Urothelium cell line (cell line): ENCODE measurements around the gene TRIM9.
"Not testable (repeated sequence)": the region's sequence is repeated elsewhere in the genome, so short reads cannot be mapped to it uniquely, and the experiment has no call there.

ENCODE experiments used
- DNase-seq: peaks from one replicate; pipeline ENCODE4 v3.0.0; 2011; ENCODE audit warnings: low spot score, mixed read lengths
- FAIRE-seq: peaks from 2 replicates; lab custom pipeline; 2011; peaks lifted over from hg19 to GRCh38; lab: Jason Lieb, UNC

Gene TRIM9

DNA sequence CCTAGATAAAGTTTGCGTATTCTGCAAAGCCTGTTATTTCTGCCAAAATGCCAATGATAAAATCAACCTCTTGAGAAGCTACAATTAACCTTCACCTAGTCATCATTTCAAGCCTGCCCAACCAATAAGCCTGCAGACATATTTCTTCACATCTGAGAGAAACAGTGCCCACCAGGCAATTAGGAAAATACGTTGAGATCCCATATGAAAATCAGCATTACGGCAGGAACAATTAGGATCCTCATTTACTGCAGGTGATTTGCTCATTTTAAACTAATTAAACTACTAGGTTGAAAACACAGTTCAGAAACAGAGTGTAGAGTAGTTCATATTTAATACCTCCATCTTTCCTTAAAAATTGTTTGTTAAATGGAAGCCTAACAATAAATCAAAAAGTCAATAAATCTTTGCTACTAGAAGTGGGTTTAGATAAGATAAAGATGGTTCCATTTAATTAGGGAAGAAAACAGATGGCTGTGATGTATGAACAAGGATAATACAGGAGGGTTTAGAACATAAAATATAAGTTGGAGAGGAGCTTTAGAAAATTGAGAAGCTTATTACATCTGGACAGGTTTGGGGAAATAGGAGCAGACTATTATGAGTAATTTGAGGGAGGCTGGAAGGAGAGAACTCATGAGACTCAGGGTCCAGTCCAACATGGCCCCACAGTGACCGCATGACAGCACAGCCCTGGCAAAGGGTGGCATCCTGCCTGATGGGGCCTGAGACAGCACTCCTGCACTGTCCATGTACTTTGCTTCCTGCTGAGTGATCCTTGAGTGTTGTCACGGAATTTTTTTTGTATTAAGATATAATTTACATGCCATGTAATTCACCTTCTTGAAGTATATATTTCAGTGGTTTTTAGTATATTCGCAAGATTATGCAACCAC lies 123.8 kb downstream of the TRIM9 start:
- FAIRE-seq (no peak), DNase-seq (no peak)

DNA sequence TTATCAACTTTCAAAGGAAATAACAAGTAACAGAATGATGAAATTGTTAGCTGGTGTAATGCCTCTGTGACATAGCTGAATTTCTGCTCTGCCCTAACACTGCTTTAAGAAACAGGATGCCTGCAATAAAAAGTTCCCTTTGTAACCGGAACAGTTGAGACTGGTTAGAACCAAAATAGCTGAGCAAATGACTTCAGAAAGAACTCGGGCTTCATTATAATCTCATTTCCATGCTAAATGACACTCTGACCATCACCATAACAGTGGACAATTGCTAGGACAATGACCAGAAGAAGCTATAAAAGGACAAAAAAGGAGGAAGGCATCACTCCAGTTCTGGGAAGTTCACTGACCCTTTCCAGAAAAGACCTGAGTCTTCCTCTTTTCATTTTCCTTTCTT lies 127.1 kb downstream of the TRIM9 start:
- DNase-seq (no peak), FAIRE-seq (no peak)

DNA sequence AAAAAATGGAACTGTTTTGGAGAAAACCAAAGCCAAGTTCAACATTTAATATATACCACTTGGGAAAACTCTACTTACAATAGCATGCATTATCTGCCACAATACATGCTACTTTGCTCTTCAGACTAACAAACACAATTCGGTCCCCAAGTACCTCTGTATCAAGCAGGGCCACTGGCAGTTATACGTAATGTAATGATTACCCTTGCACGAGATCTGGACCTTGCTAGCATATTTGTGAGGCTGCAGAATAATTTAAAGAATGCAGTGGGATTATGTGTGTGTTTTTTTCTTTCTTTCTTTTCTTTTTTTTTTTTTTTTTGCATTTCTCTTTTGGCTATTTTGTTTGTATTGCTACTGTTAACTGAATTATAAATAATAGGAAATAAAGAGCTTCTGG lies 127.8 kb downstream of the TRIM9 start:
- DNase-seq: no peak
- no peak for FAIRE-seq

DNA sequence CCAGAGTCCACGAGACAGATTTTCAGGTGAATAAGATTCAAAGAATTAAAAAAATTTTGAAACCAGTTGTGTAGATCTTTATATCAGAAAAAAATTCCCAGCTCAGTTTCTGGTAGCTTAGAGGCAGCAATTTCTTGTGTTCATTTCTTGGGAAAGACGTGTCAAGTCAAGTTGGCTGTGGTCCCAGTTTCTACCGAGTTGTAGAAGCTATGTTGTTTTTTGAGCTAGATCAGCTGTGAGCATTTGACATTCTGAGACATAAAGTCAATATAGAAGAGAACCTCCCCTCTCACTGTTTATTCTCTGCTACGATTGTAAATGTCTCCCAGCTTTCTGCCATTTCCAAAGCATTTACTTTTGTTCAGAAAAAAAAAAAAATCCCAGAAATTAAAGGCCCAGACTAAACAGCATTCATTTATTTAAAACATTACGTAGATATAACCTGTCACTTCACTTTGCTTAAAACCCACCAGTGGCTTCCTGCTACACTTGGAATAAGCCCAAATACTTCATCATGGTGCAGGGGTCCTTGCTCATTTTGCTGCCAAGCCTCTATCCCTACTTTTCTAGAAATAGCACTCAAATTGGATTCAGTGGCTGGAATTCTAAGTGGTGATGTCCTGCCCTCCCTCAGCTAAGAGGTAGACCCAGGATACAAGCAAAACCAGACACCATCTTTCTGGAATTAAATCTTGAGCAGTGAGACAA lies 130.1 kb downstream of the TRIM9 start:
- DNase-seq: peak; percentile 50

DNA sequence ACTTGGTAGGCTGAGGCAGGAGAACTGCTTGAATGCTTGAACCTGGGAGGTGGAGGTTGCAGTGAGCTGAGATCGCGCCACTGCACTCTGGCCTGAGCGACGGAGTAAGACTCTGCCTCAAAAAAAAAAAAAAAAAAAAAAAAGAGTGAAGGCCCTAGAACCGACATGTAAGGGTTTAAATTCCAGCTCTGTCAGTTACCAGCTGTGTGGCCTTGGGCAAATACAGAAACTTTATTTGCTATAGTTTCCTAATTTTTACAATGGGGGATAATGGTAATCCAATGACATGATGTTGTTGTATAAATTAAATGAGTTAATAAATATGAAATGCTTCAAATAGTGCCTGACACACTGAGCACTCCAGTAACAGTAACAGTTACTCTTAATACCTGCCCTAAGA lies 131.0 kb downstream of the TRIM9 start:
- FAIRE-seq (no peak), DNase-seq (no peak)

More for the DNA sequence above, 130.1 kb downstream of the TRIM9 start:
- no peak for FAIRE-seq

DNA sequence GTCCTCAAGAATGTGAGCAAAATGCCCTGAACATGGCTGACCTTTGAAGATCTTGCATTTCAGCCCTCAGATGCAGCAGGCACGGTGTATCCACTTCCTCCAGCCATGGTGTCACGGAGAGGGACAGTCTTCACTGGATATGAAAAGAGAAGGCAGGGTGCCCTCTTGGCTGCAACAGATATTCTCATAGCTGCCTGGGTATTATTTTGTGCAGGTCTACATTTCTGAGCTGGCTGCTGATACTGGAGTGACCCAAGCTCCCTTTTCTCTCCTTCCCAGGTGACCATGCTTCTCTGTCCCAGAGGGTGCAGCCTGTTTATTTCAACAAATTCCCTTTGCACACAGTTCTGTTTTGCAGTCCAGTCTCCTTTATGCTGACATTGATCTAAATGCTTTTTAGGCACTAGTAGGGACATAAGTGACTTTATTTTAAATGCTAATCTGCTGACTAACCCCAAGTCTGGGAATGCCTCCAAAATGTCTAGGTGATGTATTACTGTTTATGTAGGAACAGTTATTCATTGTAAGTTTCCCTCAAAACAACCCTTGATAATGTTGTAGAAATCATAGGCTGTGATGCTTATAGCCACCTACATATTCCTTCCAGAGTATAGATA lies 133.2 kb downstream of the TRIM9 start:
- DNase-seq (peak; percentile 50), FAIRE-seq (peak; percentile 94)

DNA sequence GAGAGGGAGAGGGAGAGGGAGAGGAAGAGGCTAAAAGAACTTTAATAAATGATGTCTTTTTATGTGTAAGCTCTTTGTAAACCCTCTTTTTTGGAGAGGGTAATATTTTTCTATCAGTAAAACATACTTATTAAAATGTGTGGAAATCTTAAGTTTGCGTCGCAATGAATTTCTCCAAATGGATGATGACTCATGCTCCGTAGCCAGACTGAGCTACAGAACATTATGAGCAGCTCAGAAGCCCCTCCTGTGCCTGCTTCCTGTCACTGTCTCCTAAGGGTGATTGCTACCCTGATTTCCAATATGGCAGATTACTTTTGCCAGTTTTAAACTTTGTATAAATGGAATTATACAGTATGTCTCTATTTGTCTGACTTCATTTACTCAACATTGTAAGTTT lies 137.6 kb downstream of the TRIM9 start:
- FAIRE-seq (peak; percentile 77), DNase-seq (peak; percentile 86)

DNA sequence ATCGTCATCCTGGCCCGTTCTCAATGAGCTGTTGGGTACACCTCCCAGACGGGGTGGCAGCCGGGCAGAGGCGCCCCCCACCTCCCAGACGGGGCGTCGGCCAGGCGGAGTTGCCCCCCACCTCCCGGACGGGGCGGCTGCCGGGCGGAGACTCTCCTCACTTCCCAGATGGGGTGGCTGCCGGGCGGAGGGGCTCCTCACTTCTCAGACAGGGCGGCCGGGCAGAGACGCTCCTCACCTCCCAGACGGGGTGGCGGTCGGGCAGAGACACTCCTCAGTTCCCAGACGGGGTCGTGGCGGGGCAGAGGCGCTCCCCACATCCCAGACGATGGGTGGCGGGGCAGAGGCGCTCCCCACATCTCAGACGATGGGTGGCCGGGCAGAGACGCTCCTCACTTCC lies 138.5 kb downstream of the TRIM9 start:
- FAIRE-seq, DNase-seq: not testable (repeated sequence)

DNA sequence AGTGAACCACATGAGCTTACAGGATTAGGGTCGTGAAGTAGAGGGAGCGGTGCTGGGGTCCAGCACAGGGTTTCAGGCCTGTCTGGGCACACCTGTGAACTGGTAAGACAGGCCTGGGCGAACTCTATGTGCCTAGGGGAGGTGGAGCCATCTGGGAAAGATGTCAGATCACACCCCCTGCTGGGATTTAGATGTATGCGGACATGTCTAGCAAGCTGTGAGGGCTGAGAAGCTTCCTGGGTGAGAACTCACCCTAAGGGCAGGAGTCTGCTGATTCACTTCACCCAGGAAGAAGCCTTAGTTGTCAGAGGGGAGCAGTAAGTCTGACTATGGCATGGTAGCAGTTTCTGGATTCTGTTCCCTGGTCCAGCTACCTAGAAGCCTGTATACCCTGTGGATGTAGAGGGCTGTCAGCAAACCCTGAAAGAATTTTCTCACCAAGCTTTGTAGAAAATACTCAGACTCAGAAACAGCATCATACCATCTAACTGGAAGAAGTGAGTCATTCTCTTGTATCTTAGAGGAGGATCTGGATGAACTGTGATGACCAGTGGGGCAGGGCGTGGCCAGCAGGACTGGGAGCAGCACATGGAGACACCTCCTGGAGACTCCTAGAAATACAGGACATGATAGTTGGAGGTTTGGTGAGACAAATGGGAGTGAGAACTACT lies 139.4 kb downstream of the TRIM9 start:
- peak; percentile 93 for FAIRE-seq
- DNase-seq: peak; percentile 97

DNA sequence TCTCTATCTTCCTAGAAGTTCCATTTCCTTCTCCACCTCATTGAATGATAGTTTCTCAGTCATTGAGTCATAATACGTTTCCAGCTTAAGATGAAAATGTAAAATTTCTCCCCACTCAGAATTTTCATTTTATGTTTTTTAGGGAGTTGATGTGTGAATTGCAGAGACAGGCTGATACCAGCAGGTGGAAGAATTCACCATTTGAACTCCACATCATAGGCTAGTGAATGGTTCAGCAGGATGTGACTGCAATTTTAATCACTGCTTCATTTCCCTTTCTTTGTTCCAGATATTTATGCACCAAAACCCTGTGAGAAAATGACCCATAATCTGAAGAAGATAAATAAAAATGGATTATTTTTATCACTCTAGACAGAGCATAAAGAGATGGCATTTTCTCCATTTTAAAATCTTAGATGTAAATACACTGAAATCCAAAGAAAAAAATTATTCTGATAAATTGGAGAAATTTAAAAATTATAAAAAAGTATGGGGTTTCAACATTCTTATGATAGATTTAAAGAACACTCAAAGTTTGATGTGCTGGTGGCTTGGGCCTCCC lies 140.0 kb downstream of the TRIM9 start:
- peak; percentile 62 for DNase-seq
- FAIRE-seq: peak; percentile 20

DNA sequence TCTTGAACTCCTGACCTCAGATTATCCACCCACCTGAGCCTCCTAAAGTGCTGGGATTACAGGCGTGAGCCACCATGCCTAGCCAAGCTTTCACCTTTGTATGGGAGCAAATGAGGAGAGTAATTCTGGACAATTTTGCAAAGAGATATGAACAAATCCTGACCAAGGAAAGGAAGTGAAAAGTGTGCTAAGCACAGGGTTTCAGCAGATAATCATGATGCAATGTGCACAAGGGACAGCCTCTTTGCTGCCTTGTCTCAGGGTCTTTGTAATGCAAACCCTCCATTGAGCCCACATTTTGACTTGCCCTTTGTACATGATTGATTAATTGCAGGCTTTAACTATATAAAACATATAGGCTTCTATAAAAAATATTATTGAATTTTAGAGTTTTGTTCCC lies 141.4 kb downstream of the TRIM9 start:
- DNase-seq (no peak), FAIRE-seq (no peak)

DNA sequence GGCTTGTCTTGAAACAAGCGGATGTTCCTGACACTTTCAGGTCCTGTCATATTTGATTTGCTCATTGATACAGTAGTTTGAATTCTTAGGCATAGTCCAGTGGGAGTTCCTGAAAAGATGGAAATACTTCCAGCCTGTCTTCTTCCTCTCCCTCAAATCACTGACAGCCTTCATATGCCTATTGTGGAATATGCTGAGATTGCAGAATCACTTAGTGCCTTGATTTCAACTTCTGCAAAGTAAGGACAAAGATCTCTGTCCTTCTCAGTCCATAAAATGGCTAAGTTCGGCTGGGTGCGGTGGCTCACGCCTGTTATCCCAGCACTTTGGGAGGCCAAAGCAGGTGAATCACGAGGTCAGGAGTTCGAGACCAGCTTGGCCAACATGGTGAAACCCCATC lies 143.9 kb downstream of the TRIM9 start:
- FAIRE-seq: no peak
- no peak for DNase-seq

DNA sequence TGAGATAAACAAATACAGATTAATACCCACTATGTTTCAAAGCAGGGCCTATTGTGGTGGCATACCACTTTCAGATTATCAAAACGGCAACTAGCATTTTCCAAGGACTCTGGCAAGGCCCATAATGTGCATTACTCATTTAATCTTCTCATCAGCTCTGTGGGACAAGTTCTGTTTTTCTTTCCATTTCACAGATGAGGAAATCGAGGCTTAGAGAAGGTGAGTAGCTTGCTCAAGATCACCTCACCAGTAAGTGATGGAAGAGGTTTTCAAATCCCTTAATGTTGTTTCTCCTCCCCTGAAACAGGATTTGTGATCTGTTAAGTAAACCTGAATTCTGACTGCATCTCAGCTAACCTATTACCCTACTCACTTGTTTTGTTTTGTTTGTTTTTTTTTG lies 146.7 kb downstream of the TRIM9 start:
- FAIRE-seq: no peak

DNA sequence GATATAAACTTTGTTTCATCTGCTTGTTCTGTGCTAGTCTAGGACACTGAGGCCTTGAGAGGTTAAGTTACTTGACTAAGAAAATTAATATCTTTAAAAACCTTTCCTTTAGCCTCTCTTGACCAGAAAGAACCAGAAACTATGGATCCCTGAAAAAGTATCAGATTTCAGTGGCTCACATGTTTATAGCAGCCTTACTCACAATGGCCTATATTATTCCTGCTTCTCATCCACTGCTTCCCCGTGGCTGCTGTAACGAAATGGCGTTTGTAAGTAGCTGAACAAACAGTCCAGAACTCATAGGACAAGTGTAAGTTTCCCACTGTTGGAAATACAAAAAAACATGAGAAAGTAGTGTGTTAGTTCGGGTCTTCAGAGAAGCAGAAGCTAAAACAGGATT lies 147.5 kb downstream of the TRIM9 start:
- DNase-seq: no peak
- FAIRE-seq: no peak

More for the DNA sequence above, 146.7 kb downstream of the TRIM9 start:
- no peak for DNase-seq

DNA sequence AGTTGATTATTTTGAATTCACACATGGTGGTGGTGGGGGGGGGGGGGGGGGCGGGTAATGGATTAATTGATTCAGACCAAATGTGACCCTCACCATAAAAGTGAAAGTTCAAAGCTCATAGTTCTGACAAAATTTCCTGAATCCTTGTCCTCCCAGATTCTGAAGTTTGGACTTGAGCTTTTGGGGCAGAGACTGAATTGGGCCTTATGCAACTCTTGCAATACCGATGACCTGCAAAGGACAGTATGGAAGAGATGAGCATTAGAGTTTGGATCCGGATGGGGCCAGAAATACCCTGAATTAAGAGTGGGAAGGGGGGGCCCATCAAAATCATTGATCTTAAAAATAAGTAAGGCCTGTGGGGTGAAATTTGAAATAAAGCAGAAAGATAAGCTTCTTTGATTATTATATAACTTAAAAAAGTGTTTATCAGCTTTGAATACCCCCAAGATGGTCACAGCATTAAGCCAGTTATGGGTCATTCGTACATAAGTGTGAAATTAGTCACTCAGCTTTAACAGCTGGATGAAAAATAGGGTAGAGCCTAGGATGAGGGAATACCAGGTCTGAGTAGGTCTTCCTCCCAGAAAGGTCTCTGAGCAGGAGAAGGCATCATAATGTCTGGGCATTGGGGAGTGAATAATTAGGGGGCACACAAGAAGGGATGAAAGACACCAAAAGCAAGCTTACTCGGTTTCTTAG lies 148.5 kb downstream of the TRIM9 start:
- no peak for FAIRE-seq
- no peak for DNase-seq

DNA sequence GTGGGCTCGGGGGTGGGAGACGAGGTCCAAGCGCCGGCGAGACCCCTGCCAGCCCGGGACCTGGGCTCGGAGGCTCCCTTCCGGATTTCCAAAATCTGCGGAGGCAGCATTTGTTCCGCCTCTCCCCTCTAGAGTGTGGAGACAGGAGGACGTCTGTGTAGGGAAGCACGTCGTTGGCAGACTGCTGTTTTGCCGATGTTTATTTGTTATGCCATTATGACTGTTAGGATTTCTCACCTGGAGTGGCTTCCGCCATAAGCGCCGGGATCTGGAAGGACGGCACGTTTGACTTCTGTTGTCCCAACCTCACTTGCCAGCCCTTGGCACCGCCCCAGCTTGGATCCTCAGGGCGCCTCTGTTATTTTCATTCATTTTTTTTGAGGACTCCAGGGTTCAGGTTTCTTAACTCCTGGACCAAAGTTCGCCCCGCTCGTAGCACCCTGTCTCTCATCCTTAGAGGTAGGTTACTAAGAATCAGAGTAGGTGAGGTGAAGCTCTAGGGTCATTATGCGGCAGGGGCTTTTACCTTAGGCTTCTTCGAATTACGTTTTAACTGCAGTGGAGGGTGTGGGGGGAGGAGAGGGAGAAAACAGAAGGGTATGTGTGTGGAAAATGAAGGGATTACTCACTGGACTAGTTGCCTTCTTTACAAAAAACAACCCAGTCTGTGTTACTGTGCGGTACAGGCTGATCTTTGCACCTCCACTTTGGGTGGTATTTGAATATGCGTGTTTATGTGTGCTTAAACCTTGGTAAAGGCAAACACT lies 150.1 kb downstream of the TRIM9 start:
- DNase-seq: peak; percentile 57
- peak; percentile 82 for FAIRE-seq

DNA sequence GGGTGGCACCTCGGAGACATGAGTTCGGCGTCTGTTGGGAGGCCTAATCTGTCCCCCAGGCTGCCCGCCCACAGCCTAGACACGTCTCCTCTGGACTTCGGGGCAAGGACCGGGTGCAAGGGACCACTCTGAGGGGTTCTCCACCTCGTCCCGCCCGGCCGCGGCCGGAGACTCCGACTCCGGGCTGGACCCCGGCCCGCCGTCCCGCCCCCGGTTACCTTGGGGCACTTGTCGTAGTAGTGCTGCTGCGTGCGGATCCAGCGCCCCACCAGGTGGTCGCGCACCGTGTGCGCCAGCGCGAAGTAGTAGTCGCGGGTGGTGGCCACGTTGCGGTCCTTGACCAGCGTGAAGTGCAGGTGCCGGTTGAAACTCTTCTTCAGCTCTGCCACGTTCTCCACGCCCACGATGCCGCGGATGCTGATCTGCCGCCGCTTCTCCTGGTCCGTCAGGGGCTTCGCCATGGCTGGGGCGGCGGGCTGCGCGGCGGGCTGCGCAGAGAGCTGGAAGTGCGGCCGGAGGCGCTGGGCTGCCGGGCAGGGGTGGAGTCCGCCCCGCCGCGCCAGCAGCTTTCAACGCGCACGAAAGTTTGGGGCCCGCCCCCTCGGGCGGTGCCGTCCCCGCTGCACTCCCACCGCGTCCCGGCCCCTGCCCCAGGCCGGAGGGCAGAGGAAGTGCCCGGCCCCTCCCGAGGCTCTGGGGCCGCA lies 150.8 kb downstream of the TRIM9 start, which contains the start of gene PYGL:
Gene PYGL (minus strand): TSS at position 541 of the 704 bp plus-strand sequence. CDS start 80 bp downstream, at position 461.
- peak; percentile 98 for FAIRE-seq

DNA sequence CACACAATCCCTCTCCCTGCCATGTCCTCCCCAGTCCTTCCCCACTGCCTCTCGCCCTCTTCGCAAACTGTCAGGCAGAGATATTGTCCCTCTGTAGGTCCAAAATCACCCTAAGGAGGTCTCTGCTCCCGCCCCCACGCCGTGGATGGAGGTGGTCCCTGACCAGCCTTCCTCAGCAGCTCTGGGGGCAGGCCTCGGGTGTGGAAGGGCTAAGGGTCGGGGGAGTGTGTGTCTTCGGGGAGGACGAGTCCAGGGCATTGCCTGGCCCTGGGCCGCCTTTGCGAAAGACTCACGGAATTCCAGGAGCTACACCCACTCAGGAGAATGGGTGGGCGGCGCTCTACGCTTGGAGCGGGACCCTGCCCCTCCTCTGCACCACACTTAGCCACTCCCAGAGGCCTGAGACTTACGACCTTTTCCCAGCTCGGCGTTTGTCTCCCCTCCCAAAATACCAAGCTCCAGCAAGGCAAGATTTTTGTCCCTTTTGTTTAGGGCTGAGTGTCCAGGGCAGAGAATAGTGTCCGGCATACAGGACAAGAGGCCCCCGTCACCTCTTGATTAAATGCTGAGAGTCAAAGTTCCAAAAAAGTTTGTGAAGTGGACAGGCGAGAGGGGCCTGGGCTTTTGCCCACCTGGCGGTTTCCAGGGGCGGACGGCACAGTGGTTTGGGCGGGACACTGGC lies 151.5 kb downstream of the TRIM9 start:
- FAIRE-seq: peak; percentile 87

More for the DNA sequence above, 150.8 kb downstream of the TRIM9 start, which contains the start of gene PYGL:
- DNase-seq: peak; percentile 96

More for the DNA sequence above, 151.5 kb downstream of the TRIM9 start:
- peak; percentile 83 for DNase-seq
